ENCODE results near the gene BRCA2. TPM values are rescaled to one million over a fixed set of nuclear protein-coding genes. Genes with fewer than 3 reads are reported as not detected.

Gene BRCA2
- total RNA-seq, 1 experiment from 2014 or later, result 21.6 TPM

GRCh38 chr13:32378012-32378411 lies 62.7 kb downstream of the BRCA2 start (continued):
- TF ChIP-seq HMGXB4 (CRISPR knock-in tag; IDR thresholded peaks at IDR 0.05), result no peak
- TF ChIP-seq FOXK1 (CRISPR knock-in tag; IDR thresholded peaks at IDR 0.05), result no peak
- TF ChIP-seq, protein P1, sequence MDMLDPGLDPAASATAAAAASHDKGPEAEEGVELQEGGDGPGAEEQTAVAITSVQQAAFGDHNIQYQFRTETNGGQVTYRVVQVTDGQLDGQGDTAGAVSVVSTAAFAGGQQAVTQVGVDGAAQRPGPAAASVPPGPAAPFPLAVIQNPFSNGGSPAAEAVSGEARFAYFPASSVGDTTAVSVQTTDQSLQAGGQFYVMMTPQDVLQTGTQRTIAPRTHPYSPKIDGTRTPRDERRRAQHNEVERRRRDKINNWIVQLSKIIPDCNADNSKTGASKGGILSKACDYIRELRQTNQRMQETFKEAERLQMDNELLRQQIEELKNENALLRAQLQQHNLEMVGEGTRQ (CRISPR knock-in tag; IDR thresholded peaks at IDR 0.05), result no peak
- TF ChIP-seq ZNF532 (CRISPR knock-in tag; IDR thresholded peaks at IDR 0.05; ENCODE audit: borderline replicate concordance), result no peak

DNA sequence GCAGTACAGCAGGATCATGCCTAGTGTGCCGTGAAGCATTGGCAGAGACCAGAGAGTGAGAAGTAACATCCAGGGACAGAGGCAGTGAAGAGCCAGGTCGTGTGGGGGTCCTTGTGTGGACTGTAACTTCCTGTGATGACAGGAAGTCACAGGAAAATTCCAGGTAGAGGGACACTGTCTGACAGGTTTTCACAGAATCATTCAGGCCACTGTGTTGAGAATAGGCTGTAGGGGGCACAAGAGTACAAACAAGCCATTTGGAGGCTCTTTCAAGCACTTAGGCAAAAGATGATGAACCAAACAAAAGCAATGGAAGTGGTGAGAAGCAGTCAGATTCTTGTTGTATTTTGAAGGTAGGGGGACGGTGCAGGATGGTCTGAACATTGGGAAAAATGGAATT lies 66.2 kb downstream of the BRCA2 start:
- H3K4me3 Mint-ChIP-seq, result no peak overlapping the region
- H3K27me3 Mint-ChIP-seq (ENCODE audit: low read depth), result no peaks in the 10 kb centered on the region
- TF ChIP-seq IRF2 (CRISPR knock-in tag; IDR thresholded peaks at IDR 0.05; ENCODE audit: borderline replicate concordance, low read depth), result no peak
- no peak for TF ChIP-seq ELF4 (CRISPR knock-in tag; IDR thresholded peaks at IDR 0.05; ENCODE audit: low read depth)
- TF ChIP-seq TCF7 (CRISPR knock-in tag; IDR thresholded peaks at IDR 0.05; ENCODE audit: low read depth), result no peak
- no peak for TF ChIP-seq GABPB1 (CRISPR knock-in tag; IDR thresholded peaks at IDR 0.05)
- no peak for TF ChIP-seq ZNF263 (CRISPR knock-in tag; IDR thresholded peaks at IDR 0.05; ENCODE audit: low read depth)
- TF ChIP-seq, protein P2, sequence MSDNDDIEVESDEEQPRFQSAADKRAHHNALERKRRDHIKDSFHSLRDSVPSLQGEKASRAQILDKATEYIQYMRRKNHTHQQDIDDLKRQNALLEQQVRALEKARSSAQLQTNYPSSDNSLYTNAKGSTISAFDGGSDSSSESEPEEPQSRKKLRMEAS (CRISPR knock-in tag; IDR thresholded peaks at IDR 0.05), result no peak
- no peak for DNase-seq (ENCODE audit: low spot score)
- ChIA-PET POLR2A (interaction anchor here (1.1 kb wide), 1 partner anchor 46 kb away, joined by 3 read pairs; the partner anchor contains the start of gene N4BP2L1), CTCF (interaction anchor here (0.5 to 1.5 kb wide), 4 partner anchors 9 to 269 kb away, joined by 3 to 7 read pairs (median 3); no protein-coding TSS in a partner anchor)
- no peaks in the 10 kb centered on the region for H3K9me3 Mint-ChIP-seq
- peak; percentile 95 for ATAC-seq
- no peak overlapping the region for H3K27ac Mint-ChIP-seq
- H3K36me3 Mint-ChIP-seq, result peaks cover 12% of the 10 kb centered on the region
- no peaks in the 10 kb centered on the region for H3K4me1 Mint-ChIP-seq

DNA sequence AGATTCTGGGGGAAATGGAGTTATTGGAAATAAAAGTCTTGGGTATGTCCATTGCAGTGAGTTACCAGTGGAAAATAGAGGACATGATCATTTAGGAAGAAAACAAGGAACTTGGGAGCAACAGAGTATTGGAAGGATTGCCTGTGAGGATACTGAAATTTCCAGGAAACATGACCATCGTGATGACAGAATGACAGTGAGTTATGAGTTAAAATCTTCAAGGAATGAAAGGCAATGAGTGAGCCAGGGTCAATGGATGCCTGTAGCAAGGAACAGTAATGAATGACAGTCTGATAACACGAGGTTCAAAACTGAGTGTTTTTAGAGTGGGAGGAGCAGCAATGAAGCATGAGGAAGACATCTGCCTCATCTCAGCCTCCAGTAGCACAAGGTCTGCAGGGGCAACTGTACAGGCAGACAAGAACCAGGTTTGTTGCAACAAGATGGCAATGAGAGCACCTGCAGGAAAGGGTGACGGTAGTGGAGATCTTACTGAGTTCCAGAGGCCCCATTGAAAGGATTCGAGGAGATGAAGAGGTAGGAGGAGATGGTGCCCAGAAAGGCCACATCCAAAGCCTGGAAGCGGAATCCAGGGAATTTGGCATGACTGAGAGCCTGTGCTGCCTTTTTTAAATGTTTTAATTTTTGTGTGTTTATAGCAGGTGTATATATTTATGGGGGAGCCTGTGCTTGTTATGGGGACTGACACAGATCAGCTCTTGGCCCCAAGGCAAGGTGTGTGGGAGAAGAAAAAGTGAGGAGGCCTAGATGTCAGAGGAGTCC lies 68.7 kb downstream of the BRCA2 start:
- Mint-ChIP-seq H3K4me1 (no peaks in the 10 kb centered on the region), H3K27me3 (ENCODE audit: low read depth) (no peaks in the 10 kb centered on the region), H3K4me3 (no peak overlapping the region), H3K27ac (no peak overlapping the region), H3K9me3 (no peaks in the 10 kb centered on the region), H3K36me3 (peaks cover 9% of the 10 kb centered on the region; the same call in 1 of the 2 replicates)
- TF ChIP-seq SOX15 (CRISPR knock-in tag; IDR thresholded peaks at IDR 0.05) (no peak), PRDM15 (CRISPR knock-in tag; IDR thresholded peaks at IDR 0.05) (peak; percentile 78), FOXP1 (CRISPR knock-in tag; IDR thresholded peaks at IDR 0.05; ENCODE audit: borderline replicate concordance) (no peak), JAZF1 (CRISPR knock-in tag; IDR thresholded peaks at IDR 0.05) (no peak), CREB1 (CRISPR knock-in tag; IDR thresholded peaks at IDR 0.05) (no peak), ETV6 (CRISPR knock-in tag; IDR thresholded peaks at IDR 0.05) (no peak)
- ChIA-PET CTCF (no interaction called here), POLR2A (no interaction called here)
- ATAC-seq (no peak), DNase-seq (ENCODE audit: low spot score) (no peak)

Data from WTC11 (cell line).